ENCODE data around the gene PACSIN2.
A peak's percentile ranks its signal among the peaks of the same experiment; 100 is the strongest.
"Not testable (repeated sequence)": the region's sequence is repeated elsewhere in the genome, so short reads cannot be mapped to it uniquely, and the experiment has no call there.

Gene PACSIN2

GRCh38 chr22:42945736-42946135 lies 69.2 kb downstream of the PACSIN2 start:
- DNase-seq: peak in 2 of 4 experiments; percentile 33 to 41

- DNase-seq: no peak
Measured at GRCh38 chr22:42945027-42945426, 69.9 kb downstream of the PACSIN2 start.

DNA sequence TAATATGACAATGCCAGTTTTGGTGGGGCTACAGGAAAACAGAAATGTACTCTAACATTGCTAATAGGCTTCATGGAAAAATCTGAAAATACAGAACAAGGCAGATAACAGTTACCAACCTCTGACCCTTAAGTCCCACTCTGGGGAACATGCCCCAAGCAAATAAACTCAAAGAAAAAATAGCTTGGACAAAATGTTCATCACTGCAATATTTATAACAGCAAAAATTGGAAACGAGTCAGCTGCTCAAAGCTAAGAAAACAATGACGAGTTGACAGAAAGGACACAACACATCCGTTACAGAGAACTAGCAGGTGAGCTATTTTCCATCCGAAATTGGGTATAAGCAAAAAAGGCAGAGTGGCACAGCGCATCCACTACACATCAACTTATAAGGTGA lies 70.5 kb downstream of the PACSIN2 start:
- DNase-seq: no peak

DNA sequence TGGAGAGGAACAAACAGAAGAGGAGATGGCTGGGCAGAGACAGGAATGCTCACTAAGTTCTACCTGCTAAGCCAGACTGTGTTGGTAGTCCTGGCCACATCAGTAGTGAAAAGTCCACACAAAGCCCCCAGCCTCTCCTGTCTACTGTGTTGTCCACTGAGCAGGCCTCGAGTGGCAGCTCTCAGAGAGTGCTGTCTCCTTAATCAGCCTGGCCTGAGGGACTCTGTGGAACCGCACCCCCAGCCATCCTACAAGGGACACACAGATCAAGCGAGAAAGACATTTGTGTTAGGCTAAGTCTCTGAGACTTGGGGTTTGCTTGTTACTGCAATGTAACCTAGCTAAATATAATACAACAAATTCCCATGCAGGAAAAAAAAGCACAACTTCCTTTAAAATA lies 71.0 kb downstream of the PACSIN2 start:
- no peak for DNase-seq

DNA sequence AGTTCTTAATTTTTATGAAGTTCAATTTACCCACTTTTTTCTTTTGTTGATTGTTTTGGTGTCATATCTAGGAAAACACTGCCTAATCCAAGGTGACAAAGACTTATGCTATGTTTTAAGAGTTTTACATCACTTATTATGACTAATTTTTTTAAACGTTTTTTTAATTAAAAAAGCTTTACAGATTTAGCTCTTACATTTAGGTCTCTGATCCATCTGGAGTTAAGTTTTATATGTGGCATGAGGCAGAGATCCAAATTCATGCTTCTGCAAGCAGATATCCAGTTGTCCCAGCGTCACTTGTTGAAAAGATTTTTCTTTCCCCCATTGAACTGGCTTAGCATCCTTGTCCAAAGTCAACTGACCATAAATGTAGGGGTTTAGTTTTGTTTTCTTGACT lies 72.6 kb downstream of the PACSIN2 start:
- no peak for DNase-seq

GRCh38 chr22:42939941-42940653 lies 74.9 kb downstream of the PACSIN2 start:
- peak in 2 of 4 experiments; percentile 33 to 52 for DNase-seq

DNA sequence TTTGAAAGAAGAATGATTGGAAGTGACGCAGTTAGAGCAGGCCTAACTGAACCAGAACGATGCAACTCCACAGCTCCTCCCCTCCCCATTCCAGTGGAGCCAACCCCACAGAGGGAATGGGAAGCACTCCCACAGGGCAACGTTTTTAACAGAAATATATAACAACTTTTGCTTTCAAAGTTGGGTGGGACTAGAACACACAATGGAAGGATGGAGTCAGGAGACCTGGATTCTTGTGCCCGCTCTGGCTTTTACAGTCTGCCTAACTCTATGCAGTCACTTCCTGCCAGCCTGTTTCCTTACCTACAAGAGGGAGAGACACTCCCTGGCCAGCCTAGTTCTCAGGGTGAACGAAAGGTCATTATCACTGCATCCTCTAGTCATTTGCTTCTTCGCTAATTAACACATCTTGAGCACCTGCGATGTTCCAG lies 75.5 kb downstream of the PACSIN2 start:
- DNase-seq: no peak

DNA sequence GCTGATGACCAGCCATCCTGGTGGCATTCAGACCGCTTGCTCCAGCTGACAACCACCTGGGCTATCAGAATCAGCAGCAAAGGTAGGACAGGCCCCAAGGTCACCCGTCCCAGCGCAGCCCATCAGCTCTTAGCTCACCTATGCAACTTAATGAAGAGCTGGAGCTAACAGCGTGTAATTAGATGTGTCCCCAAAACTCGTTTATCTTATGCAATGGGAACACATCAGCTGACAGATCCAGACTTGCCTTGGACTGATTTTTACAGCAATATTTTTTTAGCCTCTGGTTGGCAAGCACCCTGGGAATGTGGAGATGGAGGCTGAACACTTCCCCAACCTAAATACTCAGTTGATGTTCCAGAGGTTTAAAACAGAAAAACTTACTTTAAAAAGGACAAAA lies 76.0 kb downstream of the PACSIN2 start:
- no peak for DNase-seq

DNA sequence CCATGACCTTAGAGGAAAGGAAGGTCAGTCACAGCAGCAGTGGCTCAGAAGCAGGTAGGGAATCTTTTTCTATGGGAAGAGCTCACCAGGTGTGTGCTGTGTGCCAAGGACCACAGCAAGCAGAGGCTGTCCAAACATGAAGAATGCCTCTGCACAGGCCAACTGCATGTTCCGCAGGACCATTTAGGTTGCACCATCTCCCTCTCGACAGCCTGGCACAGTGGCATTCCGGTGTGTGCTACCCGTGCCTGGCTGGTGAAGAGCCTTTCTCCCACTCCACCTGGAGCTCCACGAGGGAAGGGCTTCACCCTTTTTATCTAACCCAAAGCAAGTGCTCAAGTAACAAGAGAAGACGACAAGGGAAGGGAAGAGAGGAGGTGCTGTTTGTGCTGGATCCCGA lies 76.5 kb downstream of the PACSIN2 start:
- DNase-seq: no peak

- DNase-seq: peak; percentile 82 to 92 (median 90)
Measured at GRCh38 chr22:42937164-42937843, 77.6 kb downstream of the PACSIN2 start.

- not testable (repeated sequence) for DNase-seq
Measured at GRCh38 chr22:42936680-42937079, 78.3 kb downstream of the PACSIN2 start.

- DNase-seq: no peak
Measured at GRCh38 chr22:42934338-42934737, 80.6 kb downstream of the PACSIN2 start.

DNA sequence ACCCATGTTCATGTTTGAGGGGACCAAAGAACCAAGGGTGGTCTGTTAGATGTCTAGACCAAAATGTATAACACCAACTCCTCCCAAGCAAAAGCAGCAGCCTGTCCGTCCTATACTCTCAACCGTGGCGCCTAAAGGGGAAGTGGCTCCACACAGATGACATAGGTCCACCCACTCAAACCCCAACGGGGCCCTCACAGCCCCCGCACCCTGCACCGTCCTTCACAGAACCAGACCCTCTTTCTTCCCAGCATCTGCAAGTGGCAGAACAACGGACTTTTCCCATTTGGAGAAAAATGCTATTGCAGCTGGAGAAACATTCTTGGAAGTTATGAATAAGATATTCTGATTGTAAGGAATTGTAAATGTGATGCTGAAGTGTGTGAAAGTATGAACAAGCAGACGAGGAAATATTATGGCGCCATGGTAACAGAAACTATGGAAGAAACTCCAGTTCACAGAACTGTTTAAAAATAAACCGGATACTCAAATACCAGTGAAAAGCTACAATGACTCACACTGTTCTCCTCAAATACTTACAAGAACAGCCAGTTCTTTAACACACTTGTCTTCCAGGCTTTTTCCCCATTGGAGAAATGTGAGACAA lies 81.4 kb downstream of the PACSIN2 start:
- DNase-seq: peak; percentile 86 to 93 (median 92)

GRCh38 chr22:42932857-42933484 lies 82.0 kb downstream of the PACSIN2 start:
- DNase-seq: no peak

DNA sequence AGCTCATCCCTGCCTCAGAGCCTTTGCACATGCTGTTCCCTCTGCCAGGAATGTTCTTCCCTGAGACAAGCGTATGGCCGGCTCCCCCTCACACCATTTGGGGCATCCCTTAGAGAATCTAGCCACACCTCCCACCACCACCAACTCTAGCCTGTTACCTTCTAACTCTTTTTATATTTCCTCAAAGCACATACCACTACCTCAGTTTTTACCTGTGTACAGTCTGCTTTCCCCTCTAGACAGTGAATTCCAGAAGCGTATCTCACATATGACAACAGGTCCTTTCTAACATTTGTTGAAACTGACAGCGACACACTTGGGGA lies 82.8 kb downstream of the PACSIN2 start:
- no peak for DNase-seq

DNA sequence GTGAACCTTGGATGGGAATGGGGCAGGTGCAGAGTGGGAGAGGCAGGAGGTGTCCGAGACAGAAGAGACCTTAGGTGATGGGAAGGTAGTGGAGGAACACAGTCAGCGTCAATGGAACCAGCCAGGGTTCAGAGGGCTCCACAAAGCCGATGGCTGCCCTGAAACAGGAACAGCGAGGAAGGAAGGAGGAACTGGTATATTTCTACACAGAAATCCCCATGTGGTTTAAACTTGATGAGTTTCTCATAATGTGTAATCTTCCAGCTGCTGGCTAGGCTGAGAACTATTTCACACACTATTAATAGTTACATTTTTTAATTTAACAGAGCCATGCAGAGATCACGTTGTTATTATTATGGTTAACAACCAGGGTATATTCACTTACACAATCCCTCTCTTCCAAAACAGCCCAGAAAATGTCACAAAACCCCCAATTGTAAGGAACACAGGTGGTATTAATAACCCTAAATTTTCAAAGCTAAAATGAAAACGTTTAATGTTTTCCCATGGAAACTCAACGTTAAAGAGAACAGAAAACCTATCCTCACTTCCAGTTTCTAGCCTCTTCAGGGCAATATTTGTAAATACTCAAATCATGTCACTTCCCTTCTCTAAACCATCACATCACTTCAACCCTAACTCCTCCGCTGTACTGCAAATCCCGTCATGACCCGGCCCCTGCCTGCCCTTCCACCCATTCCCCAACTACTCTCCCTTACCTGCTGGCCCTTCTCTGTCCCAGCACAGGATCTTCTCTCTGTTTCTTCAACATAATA lies 83.3 kb downstream of the PACSIN2 start:
- DNase-seq: peak; percentile 68 to 92 (median 88)

GRCh38 chr22:42930810-42931420 lies 84.0 kb downstream of the PACSIN2 start:
- DNase-seq: peak; percentile 53 to 80 (median 74)

DNA sequence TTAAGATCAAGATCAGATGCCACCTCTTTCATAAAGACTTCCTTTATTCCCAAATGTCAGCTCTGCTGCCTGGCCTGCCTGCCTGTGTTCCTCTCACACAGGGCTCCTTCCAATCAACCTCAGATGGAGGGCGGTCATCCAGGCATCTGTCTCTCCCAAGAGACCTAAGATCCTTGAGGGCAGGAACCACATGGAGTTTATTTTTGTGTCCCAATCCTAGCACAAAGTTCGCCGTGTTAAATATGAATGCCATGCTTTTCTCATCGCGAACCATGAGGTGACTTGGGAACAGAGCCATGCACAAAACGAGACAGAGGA lies 85.2 kb downstream of the PACSIN2 start:
- no peak for DNase-seq

DNA sequence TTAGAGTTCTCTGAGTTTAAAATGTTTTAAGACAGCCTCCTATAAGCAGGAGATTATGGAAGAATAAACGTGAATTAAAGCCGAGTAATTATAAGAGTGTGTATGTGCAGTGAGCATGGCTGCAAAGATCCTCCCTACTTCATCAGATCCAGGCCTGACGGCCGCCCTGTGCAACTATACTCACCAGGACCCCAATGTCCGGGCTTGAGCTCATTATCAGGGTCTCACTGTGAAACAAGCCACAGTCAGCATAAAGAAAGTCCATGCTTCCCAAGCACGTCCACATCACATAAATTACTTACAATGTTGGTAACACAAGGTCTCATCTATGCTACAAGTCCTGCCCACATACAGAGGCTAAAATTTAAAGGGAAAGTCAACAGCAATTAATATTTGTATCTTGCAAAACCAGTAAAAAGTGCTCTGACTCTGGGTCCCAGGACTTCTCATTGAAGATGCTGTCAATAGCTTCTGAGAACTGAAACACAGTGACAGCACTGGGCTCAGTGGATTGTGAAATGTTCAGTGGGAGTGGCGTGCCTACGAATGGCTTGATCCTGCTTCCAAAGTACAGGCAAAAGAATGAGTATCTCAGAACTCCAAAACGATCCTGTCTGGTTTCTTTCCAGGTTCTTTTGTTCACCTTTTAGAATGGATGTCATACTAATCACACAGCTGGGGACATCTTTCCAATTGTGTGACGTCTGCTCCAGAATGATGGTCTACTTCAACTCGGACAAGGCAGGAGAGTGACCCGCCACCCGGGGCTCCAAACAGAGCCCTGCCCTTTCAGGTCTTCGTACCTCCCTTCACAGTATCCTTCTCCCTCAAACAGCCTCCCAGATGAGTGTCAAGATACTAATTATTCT lies 85.7 kb downstream of the PACSIN2 start:
- peak; percentile 73 to 88 (median 83) for DNase-seq

- no peak for DNase-seq
Measured at GRCh38 chr22:42927966-42928365, 87.0 kb downstream of the PACSIN2 start.

GRCh38 chr22:42926768-42927167 lies 88.2 kb downstream of the PACSIN2 start:
- DNase-seq: no peak
